ENCODE data around the gene SUGCT.

SUGCT gene

DNA sequence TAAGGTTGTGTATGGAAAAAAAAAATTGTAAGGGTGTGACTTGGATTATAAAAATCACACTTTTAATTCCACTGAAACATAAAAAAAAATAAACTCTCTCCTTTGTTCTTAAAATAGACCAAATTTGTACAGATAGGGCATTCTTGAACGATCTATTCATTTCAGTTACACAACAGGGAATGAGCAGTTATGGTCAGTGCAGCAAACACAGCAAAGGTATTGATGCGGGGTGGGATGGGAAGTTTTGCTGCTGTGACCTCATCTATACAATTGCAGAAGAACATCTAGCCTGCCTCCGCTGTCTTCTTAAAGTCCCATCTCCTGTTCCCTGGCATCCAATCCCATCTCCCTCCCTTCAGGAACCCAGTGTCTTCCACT lies 580.2 kb downstream of the SUGCT start:
- no peak for DNase-seq (ENCODE audit: low read depth, low spot score)

DNA sequence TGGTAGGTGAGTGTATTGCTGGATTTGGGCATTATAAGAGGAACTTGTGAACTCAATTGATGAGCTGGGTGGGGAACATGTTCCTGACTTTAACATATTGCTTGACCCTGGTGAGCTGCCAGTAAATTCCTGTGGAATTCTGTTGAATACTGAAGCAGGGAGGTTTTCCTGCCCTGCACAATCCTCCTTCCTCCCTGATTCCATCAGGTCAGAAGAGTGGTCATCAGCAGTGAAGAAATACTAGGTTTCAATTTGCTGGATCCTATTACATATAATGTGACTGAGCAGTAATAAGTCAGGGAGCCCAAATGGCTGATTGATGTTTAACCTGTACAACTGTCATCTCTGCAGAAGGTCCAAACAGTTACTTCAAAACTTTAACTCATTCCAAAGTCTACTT lies 581.2 kb downstream of the SUGCT start:
- DNase-seq (ENCODE audit: low read depth, low spot score): no peak

GRCh38 chr7:40717242-40717641 lies 582.4 kb downstream of the SUGCT start:
- DNase-seq (ENCODE audit: low read depth, low spot score): no peak

DNA sequence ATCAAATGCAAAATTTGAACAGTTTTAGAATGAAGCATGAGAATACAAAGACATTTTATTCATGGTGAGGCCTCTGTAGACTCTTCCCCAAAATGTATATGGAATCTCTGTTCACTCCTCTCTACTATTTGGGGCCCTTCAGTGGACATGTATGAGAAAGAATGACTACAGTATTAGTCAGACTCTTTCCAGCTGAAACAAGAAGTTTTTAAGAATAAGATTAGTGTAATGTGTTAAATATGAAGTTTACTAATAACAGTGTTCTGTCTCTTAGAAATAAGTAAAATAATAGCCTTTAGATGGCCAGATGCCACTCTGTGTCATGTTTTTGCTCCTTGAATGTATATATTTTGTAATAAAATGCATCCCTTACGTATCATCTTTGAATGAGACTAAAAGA lies 585.6 kb downstream of the SUGCT start:
- DNase-seq (ENCODE audit: low read depth, low spot score): no peak

DNA sequence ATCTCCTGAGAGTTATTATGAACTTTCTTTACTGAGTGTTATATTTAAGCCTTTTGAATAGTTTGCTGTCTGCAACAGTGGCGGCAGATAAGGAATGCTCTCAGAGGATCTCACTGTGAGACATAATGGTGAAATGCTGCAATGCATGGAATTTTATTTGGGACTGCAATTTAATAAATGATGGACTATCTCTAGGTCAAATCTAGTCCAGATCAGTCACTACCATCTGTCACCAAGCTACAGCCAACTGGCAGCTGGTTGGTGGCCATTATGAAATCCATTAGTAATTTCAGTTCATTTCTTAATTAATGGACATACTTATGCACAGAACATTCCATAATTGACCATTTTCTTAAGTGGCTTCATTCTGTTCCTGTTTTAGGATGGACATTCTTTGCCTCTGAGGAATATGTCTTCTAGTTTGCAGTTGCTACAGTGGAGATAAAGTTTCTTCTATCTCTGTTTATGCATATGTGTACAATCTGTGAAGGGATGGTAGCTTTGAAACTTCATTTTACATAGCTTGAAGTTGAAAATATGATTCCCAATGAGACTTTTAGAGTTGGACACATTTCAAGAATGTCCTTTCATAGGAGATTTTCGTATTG lies 586.6 kb downstream of the SUGCT start:
- DNase-seq (ENCODE audit: low read depth, low spot score): no peak

- no peak for DNase-seq (ENCODE audit: low read depth, low spot score)
Observed at GRCh38 chr7:40722242-40722641, 587.4 kb downstream of the SUGCT start.

DNA sequence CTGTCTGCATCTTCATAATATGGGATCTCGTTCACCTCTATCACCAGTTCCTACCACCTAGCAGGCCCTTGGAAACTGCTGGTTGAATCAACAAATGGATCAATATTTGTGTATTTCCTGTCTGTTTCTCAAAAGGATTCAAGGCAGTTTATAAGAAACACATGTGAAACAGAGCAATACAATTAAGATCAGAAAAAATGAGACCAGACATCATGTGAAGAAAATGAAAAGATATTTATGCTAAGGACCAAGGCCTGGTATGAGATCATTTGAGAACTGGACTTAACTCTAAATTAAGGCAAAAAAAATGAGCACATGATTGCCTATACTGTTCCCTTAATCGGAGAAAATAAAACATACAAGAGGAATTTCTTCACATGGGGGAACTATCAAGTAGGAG lies 589.0 kb downstream of the SUGCT start:
- no peak for DNase-seq (ENCODE audit: low read depth, low spot score)

DNA sequence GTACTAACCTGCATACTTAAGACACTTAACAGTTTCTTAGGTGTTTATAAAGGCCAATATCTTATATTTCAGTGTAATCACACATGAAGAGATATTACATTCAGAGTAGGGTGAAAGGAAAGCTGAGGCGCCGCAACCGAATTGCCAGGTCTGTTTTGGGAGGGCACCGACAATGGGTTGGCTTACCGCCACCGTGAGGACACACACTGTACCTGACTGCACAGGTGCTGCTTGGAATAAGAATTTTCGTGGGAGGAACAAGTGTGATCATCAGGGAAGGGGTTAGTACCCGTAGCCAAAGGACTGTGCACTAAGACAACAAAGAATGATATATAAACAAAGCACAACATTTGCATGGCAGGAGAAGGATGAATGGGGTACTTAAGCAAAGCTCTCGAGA lies 591.8 kb downstream of the SUGCT start:
- DNase-seq (ENCODE audit: low read depth, low spot score): no peak

DNA sequence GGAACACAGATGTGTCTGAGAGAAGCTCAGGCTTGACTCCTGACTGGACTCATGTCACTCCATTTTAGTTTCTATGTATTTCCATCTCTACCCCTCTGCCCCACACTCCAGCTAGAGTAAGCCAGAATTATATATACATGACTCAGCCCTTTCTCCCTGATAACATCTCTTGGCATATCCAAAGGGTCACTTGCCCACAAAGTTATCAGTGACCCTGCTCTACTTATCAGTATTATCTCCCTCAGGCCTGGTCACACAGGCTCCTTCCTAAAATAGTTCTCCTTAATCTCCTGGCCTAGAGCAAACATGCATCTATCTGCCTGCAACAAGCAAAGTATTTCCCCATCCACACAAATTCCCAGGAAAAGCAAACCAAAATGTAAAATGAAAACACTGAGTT lies 598.3 kb downstream of the SUGCT start:
- DNase-seq (ENCODE audit: low read depth, low spot score): no peak

- no peak for DNase-seq (ENCODE audit: low read depth, low spot score)
Observed at GRCh38 chr7:40733578-40733977, 598.8 kb downstream of the SUGCT start.

DNA sequence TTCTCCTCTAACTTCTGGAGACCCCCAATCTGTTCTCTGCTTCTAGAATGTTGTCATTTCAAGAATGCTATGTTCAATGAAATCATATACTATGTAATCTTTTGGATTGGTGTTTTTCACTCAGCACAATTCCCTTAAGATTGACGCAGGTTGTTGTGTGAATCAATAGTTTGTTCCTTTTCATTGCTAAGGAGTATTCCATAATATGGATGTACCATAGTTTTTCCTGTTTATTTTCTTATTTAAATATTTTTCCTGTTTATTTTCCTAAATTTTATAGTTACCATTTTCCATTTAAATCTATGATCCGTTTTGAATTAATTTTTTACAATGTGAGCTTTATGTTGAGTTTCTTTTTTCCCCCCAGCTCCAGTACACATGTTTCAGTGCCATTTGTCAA lies 604.5 kb downstream of the SUGCT start:
- no peak for DNase-seq (ENCODE audit: low read depth, low spot score)

- DNase-seq (ENCODE audit: low read depth, low spot score): no peak
Observed at GRCh38 chr7:40742270-40742669, 607.5 kb downstream of the SUGCT start.

DNA sequence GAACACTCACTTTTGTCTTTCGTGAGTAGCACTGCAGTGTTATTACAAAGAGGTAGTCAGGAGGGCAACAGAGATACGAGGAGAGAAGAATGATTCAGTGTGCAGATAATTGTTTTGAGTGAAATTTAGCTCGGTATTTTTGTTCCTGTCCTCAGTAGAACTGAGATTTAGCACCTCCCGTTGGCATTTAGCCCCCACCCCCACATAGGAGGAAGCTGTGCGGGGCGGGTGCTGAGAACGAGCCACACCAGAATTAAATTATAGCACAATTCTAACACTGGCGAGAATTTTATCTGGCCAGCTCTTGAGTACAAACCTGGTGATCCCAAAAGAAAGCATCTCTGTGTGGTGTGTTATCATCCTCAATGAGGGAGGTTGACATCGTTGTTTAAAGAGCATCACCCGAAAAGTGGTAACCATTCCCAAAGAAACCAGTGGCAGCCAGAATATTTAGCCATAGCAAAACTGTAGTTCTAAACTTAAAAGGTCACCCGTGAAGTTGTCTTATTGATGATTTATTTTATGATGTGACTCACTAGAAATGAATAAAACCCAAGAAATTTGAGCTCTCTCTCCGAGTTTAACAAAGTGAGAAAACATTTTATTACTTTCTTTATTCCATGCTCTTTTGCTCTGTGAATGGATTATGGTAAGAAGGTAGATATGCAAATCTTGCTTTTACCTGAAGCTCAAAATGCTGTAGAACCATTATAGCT lies 612.2 kb downstream of the SUGCT start:
- no peak for DNase-seq (ENCODE audit: low read depth, low spot score)

GRCh38 chr7:40747856-40748255 lies 613.1 kb downstream of the SUGCT start:
- no peak for DNase-seq (ENCODE audit: low read depth, low spot score)

GRCh38 chr7:40749877-40750276 lies 615.1 kb downstream of the SUGCT start:
- DNase-seq (ENCODE audit: low read depth, low spot score): no peak

DNA sequence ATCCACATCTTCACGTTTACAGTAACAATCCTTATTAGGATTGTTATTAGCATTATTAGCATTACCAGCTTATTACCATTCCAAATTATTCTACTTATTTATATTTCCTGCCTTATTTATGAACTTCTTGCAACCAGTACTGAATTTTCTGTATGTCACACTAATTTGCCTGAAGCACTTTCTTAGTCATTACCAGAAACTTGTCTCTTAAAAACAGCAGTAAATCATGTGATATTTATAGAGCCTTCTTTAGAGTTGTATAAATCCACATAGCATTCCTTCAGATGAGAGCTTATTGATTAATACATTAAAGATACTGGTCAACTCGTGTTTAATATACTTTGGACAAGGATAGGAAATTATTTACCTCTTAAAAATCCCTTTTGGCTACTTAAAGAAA lies 618.6 kb downstream of the SUGCT start:
- no peak for DNase-seq (ENCODE audit: low read depth, low spot score)

DNA sequence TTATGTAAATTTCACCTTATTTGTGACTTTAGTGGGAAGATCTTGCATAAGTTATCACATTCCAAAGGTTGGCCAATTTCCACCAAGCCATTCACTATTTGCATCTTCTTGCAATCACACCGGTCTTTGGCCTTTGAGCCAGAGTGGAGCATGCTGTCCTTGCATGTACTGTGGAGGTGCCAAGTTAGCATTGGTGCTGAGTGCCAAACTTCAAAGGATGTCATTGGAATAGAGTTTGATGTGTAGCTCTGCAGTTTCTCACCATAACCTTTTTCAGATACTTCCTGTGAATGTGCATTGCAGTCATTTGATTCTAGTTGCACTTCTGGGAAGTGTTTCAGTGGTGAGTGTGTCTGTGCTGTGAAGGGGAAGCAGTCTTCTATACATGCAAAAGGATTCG lies 620.6 kb downstream of the SUGCT start:
- no peak for DNase-seq (ENCODE audit: low read depth, low spot score)

GRCh38 chr7:40757109-40757508 lies 622.3 kb downstream of the SUGCT start:
- DNase-seq (ENCODE audit: low read depth, low spot score): no peak

GRCh38 chr7:40758590-40758989 lies 623.8 kb downstream of the SUGCT start:
- DNase-seq (ENCODE audit: low read depth, low spot score): no peak

DNA sequence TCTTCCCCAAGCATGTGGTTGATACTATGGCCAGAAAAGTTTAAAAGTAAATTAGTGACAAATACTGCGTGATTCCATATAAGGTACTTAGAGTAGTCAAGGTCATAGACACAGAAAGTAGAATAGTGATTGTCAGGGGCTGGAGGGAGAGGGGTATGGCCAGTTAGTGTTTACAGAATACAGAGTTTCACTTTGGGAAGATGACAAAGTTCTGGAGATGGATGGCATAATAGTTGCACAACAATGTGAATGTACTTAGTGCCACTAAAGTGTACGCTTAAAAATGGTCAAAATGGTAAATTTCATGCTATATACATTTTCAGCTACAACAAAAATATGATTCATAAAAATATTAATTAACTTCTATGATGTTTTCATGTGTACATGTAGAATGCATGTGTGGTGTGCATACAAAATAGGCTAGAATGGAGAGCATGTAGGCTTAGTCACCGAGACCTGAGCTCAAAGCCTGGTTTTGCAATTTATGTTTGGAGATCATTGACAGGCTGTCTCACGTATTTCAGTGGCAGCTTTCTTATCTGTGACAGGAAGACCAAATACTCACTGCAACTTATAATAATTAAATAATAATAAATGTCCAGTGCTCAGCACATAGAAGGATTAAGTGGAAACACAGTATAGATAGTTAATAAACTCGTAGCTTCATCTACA lies 625.6 kb downstream of the SUGCT start:
- DNase-seq (ENCODE audit: low read depth, low spot score): no peak

- DNase-seq (ENCODE audit: low read depth, low spot score): no peak
Observed at GRCh38 chr7:40760987-40761386, 626.2 kb downstream of the SUGCT start.

GRCh38 chr7:40761762-40762560 lies 627.2 kb downstream of the SUGCT start:
- no peak for DNase-seq (ENCODE audit: low read depth, low spot score)

Data from brain pericyte (primary cell).